Measurements from ENCODE around the gene ROBO1.

ROBO1 gene

DNA sequence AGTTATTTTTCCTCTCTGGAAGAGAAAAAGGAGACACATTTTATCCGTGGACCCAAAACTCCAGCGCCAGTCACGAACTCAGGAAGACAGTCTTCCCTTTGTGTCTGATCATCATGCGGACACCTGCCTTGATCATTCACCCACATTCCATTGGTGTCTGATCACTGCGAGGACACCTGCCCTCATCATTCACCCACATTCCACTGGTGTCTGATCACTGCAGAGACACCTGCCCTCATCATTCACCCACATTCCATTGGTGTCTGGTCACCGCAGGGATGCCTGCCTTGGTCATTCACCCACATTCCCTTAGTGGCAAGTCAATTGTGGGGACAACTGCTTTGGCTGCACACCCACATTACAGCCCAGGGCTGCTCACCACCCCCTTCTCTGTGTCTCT is 148.9 kb downstream of the ROBO1 start:
- no peak for DNase-seq (ENCODE audit: low read depth)
- TF ChIP-seq, protein P1, sequence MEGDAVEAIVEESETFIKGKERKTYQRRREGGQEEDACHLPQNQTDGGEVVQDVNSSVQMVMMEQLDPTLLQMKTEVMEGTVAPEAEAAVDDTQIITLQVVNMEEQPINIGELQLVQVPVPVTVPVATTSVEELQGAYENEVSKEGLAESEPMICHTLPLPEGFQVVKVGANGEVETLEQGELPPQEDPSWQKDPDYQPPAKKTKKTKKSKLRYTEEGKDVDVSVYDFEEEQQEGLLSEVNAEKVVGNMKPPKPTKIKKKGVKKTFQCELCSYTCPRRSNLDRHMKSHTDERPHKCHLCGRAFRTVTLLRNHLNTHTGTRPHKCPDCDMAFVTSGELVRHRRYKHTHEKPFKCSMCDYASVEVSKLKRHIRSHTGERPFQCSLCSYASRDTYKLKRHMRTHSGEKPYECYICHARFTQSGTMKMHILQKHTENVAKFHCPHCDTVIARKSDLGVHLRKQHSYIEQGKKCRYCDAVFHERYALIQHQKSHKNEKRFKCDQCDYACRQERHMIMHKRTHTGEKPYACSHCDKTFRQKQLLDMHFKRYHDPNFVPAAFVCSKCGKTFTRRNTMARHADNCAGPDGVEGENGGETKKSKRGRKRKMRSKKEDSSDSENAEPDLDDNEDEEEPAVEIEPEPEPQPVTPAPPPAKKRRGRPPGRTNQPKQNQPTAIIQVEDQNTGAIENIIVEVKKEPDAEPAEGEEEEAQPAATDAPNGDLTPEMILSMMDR (IDR thresholded peaks at IDR 0.05; ENCODE audit: control insufficient read depth, insufficient read depth, low read depth, low read length, missing control alignments) = no peak
- no peak overlapping the region for H3K4me3 ChIP-seq (ENCODE audit: control insufficient read depth, low read depth, low read length)

DNA sequence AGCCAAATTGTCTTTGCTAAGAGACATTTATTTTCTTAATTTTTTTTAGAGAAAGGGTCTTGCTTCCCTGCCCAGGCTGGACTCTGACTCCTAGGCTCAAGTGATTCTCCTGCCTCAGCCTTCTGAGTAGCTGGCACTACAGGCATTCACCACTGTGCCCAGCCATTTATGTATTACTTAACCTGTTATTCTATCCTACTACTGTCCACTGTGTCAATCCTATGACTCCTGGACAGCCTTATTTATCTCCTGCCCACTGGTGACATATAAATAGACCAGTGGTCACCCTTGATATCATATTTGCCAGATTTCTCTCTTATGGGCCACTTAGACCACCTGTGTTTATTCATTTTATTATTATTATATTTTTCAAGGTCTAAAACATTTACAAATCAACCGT is 161.4 kb downstream of the ROBO1 start:
- no peak overlapping the region for H3K4me3 ChIP-seq (ENCODE audit: control insufficient read depth, low read depth, low read length)
- TF ChIP-seq, protein P1 (IDR thresholded peaks at IDR 0.05; ENCODE audit: control insufficient read depth, insufficient read depth, low read depth, low read length, missing control alignments) = no peak
- no peak for DNase-seq (ENCODE audit: low read depth)

DNA sequence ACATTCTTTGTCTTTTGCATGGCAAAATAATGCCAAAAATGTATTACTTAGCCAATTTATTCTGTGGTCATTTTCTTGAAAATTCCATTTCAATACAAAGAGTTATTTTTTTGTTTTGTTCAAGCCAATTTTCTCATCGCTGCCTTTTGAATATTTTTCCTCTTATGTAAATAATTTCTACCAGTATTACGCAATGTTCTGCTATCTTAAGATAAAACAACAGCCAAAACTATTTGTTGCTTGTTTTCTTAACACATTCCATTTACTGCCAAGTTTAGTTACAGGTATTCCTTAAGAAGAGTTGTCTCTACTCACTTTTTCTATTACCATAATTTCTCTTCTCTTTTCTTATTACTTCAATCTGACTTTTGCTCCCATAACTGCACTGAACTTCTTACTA is 163.1 kb downstream of the ROBO1 start:
- DNase-seq (ENCODE audit: low read depth) = no peak
- no peak overlapping the region for H3K4me3 ChIP-seq (ENCODE audit: control insufficient read depth, low read depth, low read length)
- TF ChIP-seq, protein P1 (IDR thresholded peaks at IDR 0.05; ENCODE audit: control insufficient read depth, insufficient read depth, low read depth, low read length, missing control alignments) = no peak

DNA sequence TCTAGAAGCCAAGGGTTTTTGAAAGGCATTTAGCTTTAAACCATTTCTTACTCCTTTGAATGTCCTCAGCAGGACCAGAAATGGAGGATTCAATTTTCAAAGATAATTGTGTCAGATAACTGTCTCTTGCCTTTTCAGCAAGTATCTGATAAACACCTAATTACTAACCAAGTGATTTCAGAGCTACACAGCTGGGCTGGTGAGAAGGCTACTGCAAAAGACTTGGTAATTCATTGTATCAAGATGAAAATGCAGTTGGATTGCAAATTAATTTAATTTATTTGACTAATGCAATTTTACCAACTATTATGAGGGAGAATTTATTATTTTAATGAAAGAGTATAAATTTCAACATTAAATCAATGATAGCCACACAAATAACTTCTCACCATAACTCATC is 165.4 kb downstream of the ROBO1 start:
- TF ChIP-seq, protein P1 (IDR thresholded peaks at IDR 0.05; ENCODE audit: control insufficient read depth, insufficient read depth, low read depth, low read length, missing control alignments) = no peak
- no peak overlapping the region for H3K4me3 ChIP-seq (ENCODE audit: control insufficient read depth, low read depth, low read length)
- no peak for DNase-seq (ENCODE audit: low read depth)

DNA sequence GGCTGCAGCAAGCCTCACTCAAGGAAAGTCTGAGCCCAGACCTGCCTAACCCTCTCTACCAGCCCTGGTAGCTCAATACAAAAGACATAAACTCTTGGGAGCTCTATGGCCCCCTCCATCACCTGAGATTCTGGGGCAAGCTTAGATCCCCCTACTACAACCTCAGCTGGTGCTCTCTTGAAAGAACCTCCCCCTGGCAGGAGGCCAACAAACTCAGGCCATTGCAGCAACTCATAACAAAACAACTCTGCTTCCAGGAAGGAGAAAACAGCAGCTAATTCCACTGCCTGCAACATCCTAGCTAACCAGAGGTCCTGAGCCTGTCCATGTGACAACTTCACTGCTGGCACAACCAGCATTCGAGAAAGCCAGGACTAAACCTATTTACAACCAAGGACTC is 169.2 kb downstream of the ROBO1 start:
- DNase-seq (ENCODE audit: low read depth) = no peak
- TF ChIP-seq, protein P1 (IDR thresholded peaks at IDR 0.05; ENCODE audit: control insufficient read depth, insufficient read depth, low read depth, low read length, missing control alignments) = no peak
- H3K4me3 ChIP-seq (ENCODE audit: control insufficient read depth, low read depth, low read length) = no peak overlapping the region

DNA sequence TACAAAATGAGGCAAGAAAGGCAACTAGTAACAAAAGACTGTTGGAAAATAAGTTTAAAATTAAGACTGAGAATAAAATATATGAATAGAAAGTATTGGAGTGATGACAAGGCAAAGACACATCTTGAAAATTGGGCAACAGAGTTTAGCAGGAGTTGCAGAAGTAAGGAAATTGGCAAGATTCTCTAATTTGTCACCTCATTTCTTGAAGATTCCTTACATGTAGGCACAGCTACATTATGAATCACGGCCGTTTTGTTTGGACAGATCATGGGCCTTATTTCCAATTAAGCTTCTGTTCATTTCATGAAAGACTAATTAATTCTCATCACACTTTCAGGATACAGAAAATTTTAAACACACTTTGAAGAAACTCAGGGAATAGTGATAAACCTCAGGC is 170.1 kb downstream of the ROBO1 start:
- TF ChIP-seq, protein P1 (IDR thresholded peaks at IDR 0.05; ENCODE audit: control insufficient read depth, insufficient read depth, low read depth, low read length, missing control alignments) = no peak
- no peak for DNase-seq (ENCODE audit: low read depth)
- no peak overlapping the region for H3K4me3 ChIP-seq (ENCODE audit: control insufficient read depth, low read depth, low read length)

DNA sequence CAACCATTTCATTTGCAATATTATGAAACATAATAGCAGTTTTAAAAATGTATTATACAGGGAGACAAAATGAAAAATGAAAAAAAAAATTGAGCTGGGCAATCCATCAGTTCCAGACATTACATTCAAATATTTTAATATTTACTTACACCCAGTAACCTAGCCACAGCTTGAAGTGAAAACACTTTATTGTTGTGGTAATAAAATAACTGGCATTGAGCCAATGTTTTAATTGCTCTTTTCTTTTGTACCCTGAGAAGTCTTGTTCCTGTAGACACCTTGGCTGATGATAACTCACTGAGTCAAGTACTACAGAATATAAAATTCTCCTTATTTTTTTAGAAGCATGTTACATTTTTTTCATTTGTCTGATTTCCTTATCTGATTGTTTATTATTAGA is 180.6 kb downstream of the ROBO1 start:
- no peak overlapping the region for H3K4me3 ChIP-seq (ENCODE audit: control insufficient read depth, low read depth, low read length)
- DNase-seq (ENCODE audit: low read depth) = no peak
- TF ChIP-seq, protein P1 (IDR thresholded peaks at IDR 0.05; ENCODE audit: control insufficient read depth, insufficient read depth, low read depth, low read length, missing control alignments) = no peak
